HCT116 (cell line): ENCODE measurements around the gene SLBP. TPM values are rescaled to one million over a fixed set of nuclear protein-coding genes. Genes with fewer than 3 reads are reported as not detected.

ENCODE experiments used
- ATAC-seq: fragments of 200-7000 bp; cut with Tn5 transposase; 2 replicates; pipeline ENCODE4 v1.9.1; 2020; ENCODE audit warnings: mild to moderate bottlenecking, moderate library complexity
- BruUV-seq: library from RNA; stranded (reverse); fragments of 400-500 nt; replicated peaks from 2 replicates; lab custom pipeline; 2021; lab: Mats Ljungman, UMichigan
- CTCF ChIA-PET: fragments of 300-600 bp; sonication (Branson Sonifier 250); formaldehyde crosslinking; loops from one replicate; lab custom pipeline; 2021; ENCODE audit warnings: antibody characterized with exemption; lab: Charles Lee
- POLR2A ChIA-PET: fragments of 300-600, 350-600 bp; sonication (Branson Sonifier 250); formaldehyde crosslinking; loops from one replicate; lab custom pipeline; 2021; ENCODE audit warnings: antibody characterized with exemption; lab: Charles Lee
- RAD21 ChIA-PET, 2 experiments: fragments of 300-600 bp; sonication (Branson Sonifier 250); formaldehyde crosslinking; loops; one replicate each; lab custom pipeline; 2023; ENCODE audit warnings: low total read pairs in 2 of 2; ENCODE audit not compliant: uncharacterized antibody in 2 of 2, unreplicated experiment in 2 of 2, low non-redundant PET in 1 of 2; lab: Charles Lee
- DNase-seq: peaks from one replicate; pipeline ENCODE4 v3.0.0-alpha.2; 2010; ENCODE audit warnings: low read depth, low spot score
- H2AFZ ChIP-seq: fragments of 200-600 bp; shearing (Covaris generic), sonication (generic); 2 replicates; pipeline ENCODE4 v1.6.1; 2017; ENCODE audit warnings: low read depth, mixed run types, mixed read lengths, antibody characterized with exemption, low read length; ENCODE audit not compliant: poor library complexity, severe bottlenecking
- H3K27ac ChIP-seq: 2 replicates; pipeline ENCODE4 v1.5.1; 2012; ENCODE audit warnings: low read depth, low read length
- H3K27me3 ChIP-seq: fragments of 200-600 bp; sonication (generic); 2 replicates; pipeline ENCODE4 v1.6.1; 2016; ENCODE audit warnings: mixed run types, low read length, mixed read lengths; ENCODE audit not compliant: insufficient read depth
- H3K36me3 ChIP-seq, 2 experiments: fragments of 200-500 bp in 1 of 2; fragments of 200-600 bp in 1 of 2; sonication (Bioruptor generic) in 1 of 2; sonication (generic) in 1 of 2; 2 replicates each; pipeline versions ENCODE4 v1.5.1 to v1.6.1; 2014 to 2016; ENCODE audit warnings: low read length in 2 of 2, inconsistent platforms in 1 of 2, mixed read lengths in 1 of 2, mixed run types in 1 of 2; ENCODE audit not compliant: insufficient read depth in 2 of 2, control insufficient read depth in 1 of 2
- H3K4me1 ChIP-seq, 2 experiments: fragments of 200-600 bp in 1 of 2; sonication (generic) in 1 of 2; 2 replicates each; pipeline versions ENCODE4 v1.5.1 to v1.6.1; 2012 to 2017; ENCODE audit warnings: low read length in 2 of 2, inconsistent platforms in 1 of 2, mild to moderate bottlenecking in 1 of 2, mixed read lengths in 1 of 2, mixed run types in 1 of 2, moderate library complexity in 1 of 2; ENCODE audit not compliant: insufficient read depth in 2 of 2, control insufficient read depth in 1 of 2
- H3K4me2 ChIP-seq: fragments of 200-600 bp; sonication (generic); 2 replicates; pipeline ENCODE4 v1.6.1; 2017; ENCODE audit warnings: mixed run types, low read length, mixed read lengths
- H3K4me3 ChIP-seq, 2 experiments: fragments of 200-600 bp in 1 of 2; sonication (generic) in 1 of 2; replicated peaks in 1 of 2; 2 replicates each; pipeline ENCODE4 v1.5.1; 2011 to 2016; ENCODE audit warnings: low read length in 2 of 2, control low read depth in 1 of 2, low read depth in 1 of 2, mild to moderate bottlenecking in 1 of 2, mixed read lengths in 1 of 2, mixed run types in 1 of 2
- H3K79me2 ChIP-seq: fragments of 200-600 bp; sonication (generic); 2 replicates; pipeline ENCODE4 v1.6.1; 2017; ENCODE audit warnings: mild to moderate bottlenecking, mixed run types, low read length, moderate library complexity, mixed read lengths; ENCODE audit not compliant: insufficient read depth
- H3K9ac ChIP-seq: fragments of 200-600 bp; sonication (generic); 2 replicates; pipeline ENCODE4 v1.6.1; 2016; ENCODE audit warnings: low read length, mixed read lengths
- H3K9me2 ChIP-seq: fragments of 200-600 bp; sonication (generic), shearing (Covaris generic); 2 replicates; pipeline ENCODE4 v1.6.1; 2017; ENCODE audit warnings: mixed run types, mild to moderate bottlenecking, moderate library complexity; ENCODE audit not compliant: insufficient read depth
- H3K9me3 ChIP-seq, 2 experiments: fragments of 200-500 bp in 1 of 2; fragments of 200-600 bp in 1 of 2; sonication (Bioruptor generic) in 1 of 2; sonication (generic) in 1 of 2; 2 replicates each; pipeline ENCODE4 v1.6.1; 2014 to 2017; ENCODE audit warnings: low read length in 2 of 2, mixed read lengths in 2 of 2, inconsistent platforms in 1 of 2, low read depth in 1 of 2, mild to moderate bottlenecking in 1 of 2, mixed run types in 1 of 2, moderate library complexity in 1 of 2; ENCODE audit not compliant: control insufficient read depth in 1 of 2, insufficient read depth in 1 of 2
- H4K20me1 ChIP-seq: fragments of 200-600 bp; sonication (generic), shearing (Covaris generic); 2 replicates; pipeline ENCODE4 v1.6.1; 2017; ENCODE audit warnings: mixed run types, mild to moderate bottlenecking, moderate library complexity; ENCODE audit not compliant: insufficient read depth
- JUND ChIP-seq: IDR thresholded peaks from 2 replicates; pipeline ENCODE4 v1.6.1; 2012
- POLR2AphosphoS5 ChIP-seq: IDR thresholded peaks from 2 replicates; pipeline ENCODE4 v1.6.1; 2011; ENCODE audit warnings: mild to moderate bottlenecking, low read depth, low read length, moderate library complexity
- REST ChIP-seq: IDR thresholded peaks from 2 replicates; pipeline ENCODE4 v1.6.1; 2012; ENCODE audit warnings: low read depth
- ZFX ChIP-seq: fragments of 450-650 bp; IDR thresholded peaks from 2 replicates; pipeline ENCODE4 v1.6.1; 2017
- intact Hi-C: fragments of 100-400 bp; cut with micrococcal nuclease; formaldehyde crosslinking; loops from 2 replicates; pipeline ENCODE4 v1.10.0; 2022
- total RNA-seq: library from RNA; stranded (reverse); gene quantifications from one replicate; pipeline ENCODE4 v1.2.1, GENCODE V29; 2021; ENCODE audit not compliant: unreplicated experiment

Gene SLBP
- total RNA-seq, 1 experiment from 2014 or later: 101 TPM

- peak overlapping the region; percentile 67 for H3K9ac ChIP-seq
- intact Hi-C loops: no loop called here
- CTCF ChIA-PET: no interaction called here
Observed at GRCh38 chr4:1684506-1685234, 27.4 kb downstream of the SLBP start.

More at GRCh38 chr4:1684506-1685234, 27.4 kb downstream of the SLBP start:
- H3K36me3 ChIP-seq: no peaks in the 10 kb centered on the region
- H3K4me3 ChIP-seq: peak overlapping the region; percentile 53 to 63
- H3K27ac ChIP-seq: peak overlapping the region; percentile 70; the same call in 1 of the 2 replicates
- DNase-seq: no peak
- H2AFZ ChIP-seq: no peak overlapping the region
- H3K4me1 ChIP-seq: peaks cover 8 to 23% of the 10 kb centered on the region in 2 experiments; a peak in 3 of 4 replicates
- no peaks in the 10 kb centered on the region for H3K27me3 ChIP-seq
- POLR2A ChIA-PET: interaction anchor here (1.1 kb wide), 1 partner anchor 9 kb away, joined by 3 read pairs; no protein-coding TSS in a partner anchor
- peak; percentile 51 for ATAC-seq
- no peaks in the 10 kb centered on the region for H4K20me1 ChIP-seq
- RAD21 ChIA-PET: no interaction called here
- no peaks in the 10 kb centered on the region for H3K9me2 ChIP-seq
- peak overlapping the region; percentile 90 for H3K4me2 ChIP-seq
- no peaks in the 10 kb centered on the region for H3K79me2 ChIP-seq
- TF ChIP-seq ZFX: peak; percentile 60; the same call in 1 of the 2 replicates
- peak; percentile 77 for TF ChIP-seq POLR2AphosphoS5
- TF ChIP-seq REST: no peak
- no peak for TF ChIP-seq JUND
- H3K9me3 ChIP-seq: no peaks in the 10 kb centered on the region
- no TSS peak for BruUV-seq
